GM19193 (cell line): ENCODE measurements around the gene CDIP1.

Experiments
- POLR2A ChIP-seq: IDR thresholded peaks from 4 replicates; pipeline ENCODE4 v1.6.1; 2011; ENCODE audit not compliant: insufficient read depth, insufficient read length; ENCODE audit errors: extremely low read depth

The CDIP1 gene

DNA sequence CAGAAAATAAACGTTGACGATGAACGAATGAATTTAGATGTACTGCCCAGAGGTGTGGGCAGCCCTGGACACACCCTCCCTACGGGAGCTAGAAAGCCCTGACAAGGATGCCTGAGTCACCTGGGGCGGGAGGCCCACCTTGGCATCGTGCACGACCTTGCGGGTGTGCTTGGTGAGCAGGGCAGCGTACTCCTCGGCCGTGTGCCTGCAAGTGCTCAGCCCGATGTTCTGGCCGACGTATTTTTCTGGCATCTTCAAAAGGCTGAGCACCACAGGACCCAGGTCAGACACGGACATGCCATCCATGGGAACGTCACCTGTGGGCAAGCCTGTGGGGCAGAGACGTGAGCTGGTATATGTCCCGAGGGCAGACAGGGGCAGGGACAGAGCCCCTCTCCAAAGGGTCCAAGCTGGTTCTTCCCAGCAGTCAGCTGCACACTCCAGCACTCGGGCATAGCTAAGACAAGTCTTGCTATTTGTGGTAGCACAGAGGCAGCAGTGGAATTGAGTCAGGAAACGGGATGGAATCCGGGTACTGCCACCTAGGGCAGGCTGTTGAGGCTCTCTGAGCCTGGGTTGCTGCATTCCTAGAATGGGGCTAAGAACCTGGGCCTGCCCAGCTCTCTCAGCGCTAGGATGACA lies 74.9 kb downstream of the CDIP1 start:
- no peak for TF ChIP-seq POLR2A

DNA sequence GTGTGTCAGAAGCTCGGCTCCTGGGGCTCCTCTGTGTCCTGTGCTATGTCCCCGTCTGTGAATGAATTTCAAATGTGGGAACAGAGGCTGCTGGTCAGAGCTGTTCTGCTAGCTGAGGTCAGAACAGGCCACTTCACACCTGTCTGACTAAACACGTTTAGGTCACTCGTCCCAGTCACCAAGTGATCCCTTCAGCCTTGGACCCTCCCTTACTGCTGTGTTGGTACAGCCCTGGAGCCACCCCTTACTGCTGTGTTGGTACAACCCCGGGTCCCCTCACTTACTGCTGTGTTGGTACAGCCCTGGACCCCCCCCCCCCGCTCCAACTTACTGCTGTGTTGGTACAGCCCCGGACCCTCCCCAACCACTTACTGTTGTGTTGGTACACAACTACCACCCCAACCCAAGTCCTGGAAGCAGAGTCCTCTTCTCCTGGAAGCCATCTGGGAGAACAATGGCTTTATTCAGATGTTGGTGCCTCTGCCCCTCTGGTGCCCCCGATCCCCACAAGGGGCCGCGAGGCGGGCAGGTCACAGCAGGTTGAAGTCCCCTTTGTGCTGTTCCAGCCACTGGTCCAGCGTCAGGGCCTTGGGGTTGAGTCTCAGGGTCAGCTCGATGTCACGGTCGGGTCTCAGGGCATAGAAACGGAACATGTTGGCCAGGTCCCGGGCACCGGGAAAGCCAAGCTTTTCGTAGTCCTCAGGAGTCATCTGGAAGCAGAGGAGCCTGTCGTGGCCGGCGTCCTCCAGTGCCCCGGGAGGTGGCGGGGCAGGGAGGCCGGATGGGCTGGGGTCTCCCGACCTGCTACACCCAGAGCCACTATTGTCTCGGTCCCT lies 77.1 kb downstream of the CDIP1 start:
- peak; percentile 23 for TF ChIP-seq POLR2A

DNA sequence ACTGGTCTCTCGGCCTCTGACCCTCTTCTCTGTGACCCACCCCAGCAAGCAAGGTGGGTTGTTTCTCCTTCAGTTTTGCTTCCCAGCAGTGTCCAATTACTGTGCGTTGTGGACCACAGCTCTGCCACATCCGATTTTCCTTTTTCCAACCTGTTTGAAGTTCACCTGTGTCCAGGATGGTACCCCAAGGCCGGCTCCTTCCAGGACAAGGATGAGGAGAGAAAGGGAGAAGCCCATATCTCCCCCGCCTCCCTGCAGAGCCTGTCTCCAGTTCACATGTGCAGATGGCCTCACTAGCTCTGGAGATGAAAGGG lies 77.7 kb downstream of the CDIP1 start:
- no peak for TF ChIP-seq POLR2A
